GM12878 (cell line): Measurements from ENCODE around the gene CAPRIN2. TPM values are rescaled to one million over a fixed set of nuclear protein-coding genes. Genes with fewer than 3 reads are reported as not detected.

ENCODE experiments used
- ATAC-seq: fragments of 200-7000 bp; cut with Tn5 transposase; 3 replicates; pipeline ENCODE4 v1.9.1; 2020; ENCODE audit warnings: mild to moderate bottlenecking, moderate library complexity
- BruUV-seq: library from RNA; stranded (reverse); fragments of 400-500 nt; replicated peaks from 2 replicates; lab custom pipeline; 2021; lab: Mats Ljungman, UMichigan
- CTCF ChIA-PET: fragments of 300-600 bp; sonication (Branson Sonifier 250); formaldehyde crosslinking; extraction: SDS; loops from one replicate; lab custom pipeline; 2021; ENCODE audit warnings: inconsistent platforms; lab: Yijun Ruan, JAX
- POLR2A ChIA-PET: fragments of 350-600 bp; formaldehyde crosslinking; extraction: SDS; loops from one replicate; lab custom pipeline; 2021; ENCODE audit warnings: inconsistent platforms; lab: Charles Lee
- RAD21 ChIA-PET: fragments of 300-600 bp; sonication (Branson Sonifier 250); formaldehyde crosslinking; loops from one replicate; lab custom pipeline; 2023; ENCODE audit warnings: antibody characterized with exemption; ENCODE audit not compliant: unreplicated experiment; lab: Charles Lee
- SMC1A ChIA-PET: fragments of 300-600 bp; sonication (Branson Sonifier 250); formaldehyde crosslinking; loops from one replicate; lab custom pipeline; 2023; ENCODE audit not compliant: unreplicated experiment, uncharacterized antibody; lab: Charles Lee
- DNase-seq: peaks from one replicate; pipeline ENCODE4 v3.0.0-alpha.2; 2011; ENCODE audit warnings: low read depth, low spot score
- FAIRE-seq: peaks from 3 replicates; lab custom pipeline; 2011; peaks lifted over from hg19 to GRCh38; lab: Jason Lieb, UNC
- H2AFZ ChIP-seq: 2 replicates; pipeline ENCODE4 v1.6.0; 2011; ENCODE audit warnings: low read depth, low read length, control low read depth; ENCODE audit not compliant: control insufficient read depth
- H3K27ac ChIP-seq: 2 replicates; pipeline ENCODE4 v1.5.1; 2011; ENCODE audit warnings: control low read depth; ENCODE audit not compliant: control insufficient read depth, insufficient read depth
- H3K27me3 ChIP-seq, 2 experiments: replicated peaks in 1 of 2; 2 replicates each; pipeline versions ENCODE4 v1.6.0 to v1.6.1; 2011; ENCODE audit warnings: low read length in 1 of 2; ENCODE audit not compliant: control insufficient read depth in 2 of 2, insufficient read depth in 2 of 2
- H3K36me3 ChIP-seq, 2 experiments: 2 replicates each; pipeline ENCODE4 v1.5.1; 2011; ENCODE audit warnings: low read length in 1 of 2; ENCODE audit not compliant: control insufficient read depth in 2 of 2, insufficient read depth in 2 of 2
- H3K4me1 ChIP-seq: 2 replicates; pipeline ENCODE4 v1.6.1; 2011; ENCODE audit warnings: mild to moderate bottlenecking, low read length, moderate library complexity, mixed read lengths; ENCODE audit not compliant: control insufficient read depth, insufficient read depth
- H3K4me2 ChIP-seq: 2 replicates; pipeline ENCODE4 v1.6.0; 2011; ENCODE audit warnings: control low read depth; ENCODE audit not compliant: control insufficient read depth, insufficient read depth
- H3K4me3 ChIP-seq: fragments of 200-600 bp; sonication (generic); 2 replicates; pipeline ENCODE4 v1.5.1; 2016
- H3K79me2 ChIP-seq: 2 replicates; pipeline ENCODE4 v1.6.0; 2011; ENCODE audit warnings: low read length; ENCODE audit not compliant: control insufficient read depth, insufficient read depth
- H3K9ac ChIP-seq: 2 replicates; pipeline ENCODE4 v1.8.0; 2011; ENCODE audit warnings: low read length, control low read depth, mixed read lengths; ENCODE audit not compliant: control insufficient read depth, insufficient read depth
- H3K9me3 ChIP-seq: replicated peaks from 3 replicates; pipeline ENCODE4 v1.5.1; 2011; ENCODE audit warnings: mild to moderate bottlenecking, low read length; ENCODE audit not compliant: control insufficient read depth, insufficient read depth
- H4K20me1 ChIP-seq: 2 replicates; pipeline ENCODE4 v1.6.0; 2011; ENCODE audit not compliant: control insufficient read depth, insufficient read depth
- CTCF ChIP-seq, 3 experiments: IDR thresholded peaks in 2 of 3; conservative IDR thresholded peaks in 1 of 3; 2 replicates each; pipeline ENCODE4 v1.5.1; 2011; ENCODE audit warnings: low read depth in 3 of 3, low read length in 3 of 3, mild to moderate bottlenecking in 3 of 3, control low read depth in 2 of 3, moderate library complexity in 2 of 3, inconsistent platforms in 1 of 3, mixed read lengths in 1 of 3; ENCODE audit not compliant: control insufficient read depth in 2 of 3, insufficient read depth in 1 of 3; ENCODE audit errors: extremely low read depth in 1 of 3
- DPF2 ChIP-seq: fragments of 450-650 bp; IDR thresholded peaks from 2 replicates; pipeline ENCODE4 v1.6.1; 2017; ENCODE audit warnings: mild to moderate bottlenecking
- E4F1 ChIP-seq: fragments of 450-650 bp; IDR thresholded peaks from 2 replicates; pipeline ENCODE4 v1.6.1; 2018; ENCODE audit warnings: borderline replicate concordance, mild to moderate bottlenecking; ENCODE audit not compliant: partially characterized antibody
- EGR1 ChIP-seq, 2 experiments: IDR thresholded peaks; 1 replicate in 1 of 2; 2 replicates in 1 of 2; pipeline ENCODE4 v1.6.1; 2011 to 2012; ENCODE audit warnings: low read depth in 2 of 2, low read length in 2 of 2, borderline replicate concordance in 1 of 2, mild to moderate bottlenecking in 1 of 2, moderate library complexity in 1 of 2
- HDAC6 ChIP-seq: fragments of 200-600 bp; sonication (generic); IDR thresholded peaks from one replicate; pipeline ENCODE4 v1.8.0; 2017; ENCODE audit warnings: antibody characterized with exemption; ENCODE audit not compliant: unreplicated experiment
- IKZF2 ChIP-seq, 2 experiments: fragments of 450-650 bp; IDR thresholded peaks; 2 replicates each; pipeline ENCODE4 v1.6.1; 2017; ENCODE audit warnings: mild to moderate bottlenecking in 2 of 2, moderate library complexity in 2 of 2
- IRF4 ChIP-seq: IDR thresholded peaks from 2 replicates; pipeline ENCODE4 v1.6.1; 2011; ENCODE audit warnings: low read depth, low read length
- JUND ChIP-seq: IDR thresholded peaks from 2 replicates; pipeline ENCODE4 v1.6.1; 2012; ENCODE audit warnings: low read depth, mild to moderate bottlenecking, low read length, improper control_type of control experiment, moderate library complexity
- RB1 ChIP-seq: fragments of 450-650 bp; formaldehyde crosslinking; IDR thresholded peaks from 2 replicates; pipeline ENCODE4 v1.6.1; 2017; ENCODE audit warnings: mild to moderate bottlenecking, borderline replicate concordance
- SIN3A ChIP-seq: IDR thresholded peaks from 2 replicates; pipeline ENCODE4 v1.6.1; 2012; ENCODE audit warnings: low read depth, low read length, improper control_type of control experiment
- SUPT20H ChIP-seq: IDR thresholded peaks from 2 replicates; pipeline ENCODE4 v1.6.1; 2011; ENCODE audit warnings: low read depth, mild to moderate bottlenecking, low read length, moderate library complexity, borderline replicate concordance; ENCODE audit not compliant: control insufficient read depth
- ZSCAN29 ChIP-seq: fragments of 450-650 bp; IDR thresholded peaks from 2 replicates; pipeline ENCODE4 v1.6.1; 2017; ENCODE audit warnings: mild to moderate bottlenecking, moderate library complexity
- WGBS: methylation state at CpG from one replicate; pipeline ENCODE4 v1.1.6; 2016; ENCODE audit warnings: low lambda C conversion rate; ENCODE audit not compliant: insufficient replicate concordance, insufficient coverage; ENCODE audit errors: missing lambda C conversion rate; 5-methylcytosine and 5-hydroxymethylcytosine counted together
- in situ Hi-C: fragments of 300-500 bp; cut with MboI; formaldehyde crosslinking; loops from 9 replicates; pipeline ENCODE4 v1.14.3; 2018; ENCODE audit warnings: mixed read lengths
- intact Hi-C: fragments of 100-400 bp; cut with micrococcal nuclease; formaldehyde crosslinking; loops from one replicate; pipeline ENCODE4 v1.14.2; 2022; ENCODE audit not compliant: unreplicated experiment
- polyA plus RNA-seq, 11 experiments: library from polyadenylated mRNA; depleted of rRNA in 4 of 11; unstranded in 6 of 11; stranded (reverse) in 5 of 11; fragments of >200 nt; fragmentation: Nextera tagmentation in 4 of 11; fragmentation: Illumina TruSeq in 1 of 11; extraction: Ambion mirVana in 4 of 11; extraction: Trizol in 1 of 11; gene quantifications; 1 replicate in 1 of 11; 2 replicates in 10 of 11; pipeline versions ENCODE4 v1.2.1 to v1.2.3, GENCODE V29; 2011 to 2016; ENCODE audit warnings: inconsistent platforms in 2 of 11, missing spikeins in 2 of 11, low read depth in 1 of 11
- total RNA-seq, 4 experiments: library from RNA; depleted of rRNA in 3 of 4; stranded (reverse); fragments of >200 nt in 3 of 4; fragmentation: Illumina TruSeq in 1 of 4; extraction: Trizol in 1 of 4; gene quantifications; 2 replicates each; pipeline versions ENCODE4 v1.2.1 to v1.2.3, GENCODE V29; 2013 to 2021
- TF ChIP-seq, protein P1 (sequence below): IDR thresholded peaks from 2 replicates; pipeline ENCODE4 v1.6.1; 2012; ENCODE audit warnings: mild to moderate bottlenecking, low read depth, low read length

The CAPRIN2 gene
- total and polyA plus RNA-seq, 10 of the 15 experiments (the other 5 are each of a cell fraction or from before 2014, with no cell fraction given) = 1.2 to 13.6 (median 8.2) TPM

- TF ChIP-seq, protein P1, sequence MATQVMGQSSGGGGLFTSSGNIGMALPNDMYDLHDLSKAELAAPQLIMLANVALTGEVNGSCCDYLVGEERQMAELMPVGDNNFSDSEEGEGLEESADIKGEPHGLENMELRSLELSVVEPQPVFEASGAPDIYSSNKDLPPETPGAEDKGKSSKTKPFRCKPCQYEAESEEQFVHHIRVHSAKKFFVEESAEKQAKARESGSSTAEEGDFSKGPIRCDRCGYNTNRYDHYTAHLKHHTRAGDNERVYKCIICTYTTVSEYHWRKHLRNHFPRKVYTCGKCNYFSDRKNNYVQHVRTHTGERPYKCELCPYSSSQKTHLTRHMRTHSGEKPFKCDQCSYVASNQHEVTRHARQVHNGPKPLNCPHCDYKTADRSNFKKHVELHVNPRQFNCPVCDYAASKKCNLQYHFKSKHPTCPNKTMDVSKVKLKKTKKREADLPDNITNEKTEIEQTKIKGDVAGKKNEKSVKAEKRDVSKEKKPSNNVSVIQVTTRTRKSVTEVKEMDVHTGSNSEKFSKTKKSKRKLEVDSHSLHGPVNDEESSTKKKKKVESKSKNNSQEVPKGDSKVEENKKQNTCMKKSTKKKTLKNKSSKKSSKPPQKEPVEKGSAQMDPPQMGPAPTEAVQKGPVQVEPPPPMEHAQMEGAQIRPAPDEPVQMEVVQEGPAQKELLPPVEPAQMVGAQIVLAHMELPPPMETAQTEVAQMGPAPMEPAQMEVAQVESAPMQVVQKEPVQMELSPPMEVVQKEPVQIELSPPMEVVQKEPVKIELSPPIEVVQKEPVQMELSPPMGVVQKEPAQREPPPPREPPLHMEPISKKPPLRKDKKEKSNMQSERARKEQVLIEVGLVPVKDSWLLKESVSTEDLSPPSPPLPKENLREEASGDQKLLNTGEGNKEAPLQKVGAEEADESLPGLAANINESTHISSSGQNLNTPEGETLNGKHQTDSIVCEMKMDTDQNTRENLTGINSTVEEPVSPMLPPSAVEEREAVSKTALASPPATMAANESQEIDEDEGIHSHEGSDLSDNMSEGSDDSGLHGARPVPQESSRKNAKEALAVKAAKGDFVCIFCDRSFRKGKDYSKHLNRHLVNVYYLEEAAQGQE = no peak
- TF ChIP-seq IRF4 (no peak), SUPT20H (no peak), IKZF2 (IDR thresholded peaks at IDR 0.05) (no peak), JUND (no peak), RB1 (no peak)
Measured at GRCh38 chr12:30764251-30764650, 9.5 kb upstream of the CAPRIN2 start (continued).

DNA sequence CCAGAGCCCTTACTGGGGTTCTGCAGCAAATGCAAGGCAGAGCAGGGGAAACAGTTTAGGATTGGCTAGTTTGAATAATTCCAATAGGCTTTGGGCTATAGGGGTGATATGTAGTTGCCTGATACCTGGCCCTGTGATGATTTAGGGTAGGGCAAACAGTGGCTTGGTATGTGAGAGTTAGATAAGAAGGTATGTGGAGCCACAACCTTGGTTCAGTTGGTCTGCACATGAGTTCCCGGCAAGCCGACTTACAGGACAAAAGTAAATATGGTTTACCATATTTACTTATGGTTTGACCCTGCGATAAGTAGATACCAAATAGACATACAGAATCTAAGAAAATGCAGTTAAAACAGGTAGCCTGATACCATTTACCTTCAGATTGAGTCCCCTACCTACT, 8.3 kb upstream of the CAPRIN2 start:
- Histone ChIP-seq H3K9ac (no peak overlapping the region), H3K4me2 (no peak overlapping the region), H4K20me1 (no peaks in the 10 kb centered on the region), H3K79me2 (no peaks in the 10 kb centered on the region), H3K27me3 (no peaks in the 10 kb centered on the region; a peak in 1 of 4 replicates), H3K27ac (no peak overlapping the region), H3K36me3 (no peaks in the 10 kb centered on the region), H3K4me1 (no peaks in the 10 kb centered on the region), H3K4me3 (no peak overlapping the region), H2AFZ (no peak overlapping the region), H3K9me3 (no peaks in the 10 kb centered on the region)
- in situ Hi-C loops (no loop called here), intact Hi-C loops (no loop called here)
- no peak for DNase-seq
- ChIA-PET POLR2A (no interaction called here), SMC1A (no interaction called here), CTCF (no interaction called here), RAD21 (no interaction called here)
- no peak for ATAC-seq
- no peak for FAIRE-seq
- WGBS = 98% methylated on average over 3 of the region's 3 CpGs
- no TSS peak for BruUV-seq
- TF ChIP-seq ZSCAN29 (no peak), SIN3A (no peak), EGR1 (IDR thresholded peaks at IDR 0.05; ENCODE audit: borderline replicate concordance in 1 of 2, low read depth in 2 of 2, low read length in 2 of 2) (no peak), HDAC6 (no peak), CTCF (IDR thresholded peaks at IDR 0.05 in 2 of 3, conservative IDR thresholded peaks at IDR 0.05 in 1 of 3; ENCODE audit: control insufficient read depth in 2 of 3, extremely low read depth in 1 of 3, insufficient read depth in 1 of 3, low read depth in 3 of 3, low read length in 3 of 3) (no peak), E4F1 (no peak), DPF2 (no peak)
